HEK293T (cell line): Measurements from ENCODE around the gene ARHGAP45.

Experiments used
- CTCF ChIA-PET: fragments of 350-600 bp; formaldehyde crosslinking; extraction: SDS; loops from one replicate; lab custom pipeline; 2021; ENCODE audit warnings: antibody characterized with exemption, inconsistent platforms; lab: Yijun Ruan, JAX
- POLR2A ChIA-PET: fragments of 350-600 bp; formaldehyde crosslinking; extraction: SDS; loops from one replicate; lab custom pipeline; 2020; ENCODE audit warnings: antibody characterized with exemption, inconsistent platforms; lab: Yijun Ruan, JAX
- DNase-seq: peaks from one replicate; pipeline ENCODE4 v3.0.0; 2012; ENCODE audit warnings: mixed read lengths; ENCODE audit errors: extremely low spot score
- ARNT ChIP-seq: fragments of 450-650 bp; IDR thresholded peaks from 2 replicates; pipeline ENCODE4 v1.6.1; 2017; ENCODE audit warnings: mild to moderate bottlenecking
- BHLHE40 ChIP-seq: fragments of 450-650 bp; IDR thresholded peaks from 2 replicates; pipeline ENCODE4 v1.6.1; 2016; ENCODE audit warnings: mild to moderate bottlenecking, moderate library complexity, borderline replicate concordance
- CTBP1 ChIP-seq: fragments of 450-650 bp; IDR thresholded peaks from 2 replicates; pipeline ENCODE4 v1.6.1; 2016; ENCODE audit warnings: borderline replicate concordance
- ELF4 ChIP-seq: fragments of 450-650 bp; IDR thresholded peaks from 2 replicates; pipeline ENCODE4 v1.6.1; 2017; ENCODE audit warnings: antibody characterized with exemption
- FOXA1 ChIP-seq: fragments of 450-650 bp; IDR thresholded peaks from 2 replicates; pipeline ENCODE4 v1.6.1; 2016; ENCODE audit warnings: mild to moderate bottlenecking
- FOXK2 ChIP-seq: fragments of 450-650 bp; IDR thresholded peaks from 2 replicates; pipeline ENCODE4 v1.6.1; 2016; ENCODE audit warnings: mild to moderate bottlenecking
- FOXM1 ChIP-seq: fragments of 450-650 bp; IDR thresholded peaks from 2 replicates; pipeline ENCODE4 v1.6.1; 2017; ENCODE audit warnings: mild to moderate bottlenecking, borderline replicate concordance
- HDGF ChIP-seq: fragments of 450-650 bp; IDR thresholded peaks from 2 replicates; pipeline ENCODE4 v1.6.1; 2017; ENCODE audit warnings: antibody characterized with exemption, borderline replicate concordance
- L3MBTL2 ChIP-seq: fragments of 450-650 bp; conservative IDR thresholded peaks from 2 replicates; pipeline ENCODE4 v1.6.1; 2016; ENCODE audit warnings: mild to moderate bottlenecking
- LEF1 ChIP-seq: fragments of 450-650 bp; IDR thresholded peaks from 2 replicates; pipeline ENCODE4 v1.6.1; 2017; ENCODE audit warnings: mild to moderate bottlenecking, borderline replicate concordance
- NFRKB ChIP-seq: fragments of 450-650 bp; IDR thresholded peaks from 2 replicates; pipeline ENCODE4 v1.6.1; 2016; ENCODE audit warnings: mild to moderate bottlenecking, moderate library complexity
- PKNOX1 ChIP-seq: fragments of 450-650 bp; IDR thresholded peaks from 2 replicates; pipeline ENCODE4 v1.6.1; 2016
- SP1 ChIP-seq: fragments of 450-650 bp; IDR thresholded peaks from 2 replicates; pipeline ENCODE4 v1.6.1; 2017
- SUZ12 ChIP-seq: fragments of 450-650 bp; IDR thresholded peaks from 2 replicates; pipeline ENCODE4 v1.6.1; 2016; ENCODE audit warnings: mild to moderate bottlenecking
- TARDBP ChIP-seq: fragments of 450-650 bp; IDR thresholded peaks from 2 replicates; pipeline ENCODE4 v1.6.1; 2016
- ZNF384 ChIP-seq: fragments of 450-650 bp; IDR thresholded peaks from 2 replicates; pipeline ENCODE4 v1.6.1; 2016

Gene ARHGAP45

GRCh38 chr19:1055028-1055425 is 11.9 kb upstream of the ARHGAP45 start:
- TF ChIP-seq ELF4 = no peak
- CTCF ChIA-PET = no interaction called here
- no peak for DNase-seq
- POLR2A ChIA-PET = no interaction called here

GRCh38 chr19:1055886-1056620 is 10.9 kb upstream of the ARHGAP45 start:
- POLR2A ChIA-PET = no interaction called here
- no peak for DNase-seq
- CTCF ChIA-PET = no interaction called here
- TF ChIP-seq ZNF384 (no peak), SP1 (no peak), NFRKB (no peak), L3MBTL2 (no peak), HDGF (no peak), PKNOX1 (no peak), ARNT (no peak), ELF4 (no peak), FOXK2 (no peak)

- CTCF ChIA-PET = interaction anchor here (0.7 kb wide), 1 partner anchor 51 kb away, joined by 5 read pairs; no protein-coding TSS in a partner anchor
- POLR2A ChIA-PET = no interaction called here
- TF ChIP-seq CTBP1 (no peak), HDGF (no peak), BHLHE40 (no peak), L3MBTL2 (no peak), FOXK2 (no peak), ARNT (no peak), SUZ12 (no peak), ZNF384 (no peak), SP1 (no peak), FOXA1 (no peak), ELF4 (no peak), FOXM1 (no peak), LEF1 (no peak), NFRKB (no peak), PKNOX1 (no peak), TARDBP (no peak)
- DNase-seq = no peak
Observed at GRCh38 chr19:1057176-1057855, 9.7 kb upstream of the ARHGAP45 start.

GRCh38 chr19:1058112-1058511 is 8.9 kb upstream of the ARHGAP45 start:
- POLR2A ChIA-PET = no interaction called here
- CTCF ChIA-PET = no interaction called here
- TF ChIP-seq ELF4 (no peak), SP1 (no peak), ARNT (no peak), ZNF384 (no peak), HDGF (no peak), FOXA1 (no peak), CTBP1 (no peak)
- no peak for DNase-seq

- ChIA-PET CTCF (interaction anchor here (0.6 kb wide), 1 partner anchor 133 kb away, joined by 5 read pairs; no protein-coding TSS in a partner anchor), POLR2A (no interaction called here)
- DNase-seq = no peak
- TF ChIP-seq ARNT (no peak), FOXM1 (no peak), BHLHE40 (no peak), SP1 (no peak), PKNOX1 (no peak), FOXA1 (no peak), ELF4 (no peak), ZNF384 (no peak), HDGF (no peak), NFRKB (no peak), FOXK2 (no peak), LEF1 (no peak), CTBP1 (no peak), L3MBTL2 (no peak), TARDBP (no peak), SUZ12 (no peak)
Observed at GRCh38 chr19:1060689-1061088, 6.3 kb upstream of the ARHGAP45 start.

- CTCF ChIA-PET = no interaction called here
- TF ChIP-seq FOXA1 (no peak), SUZ12 (no peak), FOXM1 (no peak), BHLHE40 (no peak), ARNT (no peak), PKNOX1 (no peak)
- POLR2A ChIA-PET = no interaction called here
- no peak for DNase-seq
Observed at GRCh38 chr19:1061987-1062386, 5.0 kb upstream of the ARHGAP45 start.
